B cell (primary cell): ENCODE measurements around the gene AEBP1. TPM values are rescaled to one million over a fixed set of nuclear protein-coding genes. Genes with fewer than 3 reads are reported as not detected.

Source experiments
- ATAC-seq: fragments of 200-7000 bp; cut with Tn5 transposase; one replicate; pipeline ENCODE4 v1.10.0; 2021; ENCODE audit warnings: low read depth, mild to moderate bottlenecking, moderate number of reproducible peaks, moderate library complexity
- CTCF ChIA-PET: fragments of 350-600 bp; sonication (Branson Sonifier 250); formaldehyde crosslinking; loops from one replicate; lab custom pipeline; 2021; ENCODE audit warnings: antibody characterized with exemption, inconsistent platforms; lab: Charles Lee
- POLR2A ChIA-PET: fragments of 350-600 bp; sonication (Branson Sonifier 250); formaldehyde crosslinking; loops from one replicate; lab custom pipeline; 2021; ENCODE audit warnings: antibody characterized with exemption; lab: Charles Lee
- DNase-seq: peaks from one replicate; pipeline ENCODE4 v3.0.0; 2013
- H2AFZ ChIP-seq: 2 replicates; pipeline ENCODE4 v1.6.1; 2012; ENCODE audit warnings: mild to moderate bottlenecking, low read depth, low read length; ENCODE audit not compliant: insufficient read depth, poor library complexity, severe bottlenecking
- H3K27ac ChIP-seq, 2 donors: 1 replicate in 1 of 2; 2 replicates in 1 of 2; pipeline ENCODE4 v1.5.1; 2012 to 2013; ENCODE audit warnings: low read length in 2 of 2, mild to moderate bottlenecking in 2 of 2, moderate library complexity in 1 of 2
- H3K27me3 ChIP-seq, 4 experiments: fragments of 200-600 bp in 1 of 4; sonication (generic) in 1 of 4; replicated peaks in 1 of 4; 1 replicate in 2 of 4; 2 replicates in 2 of 4; pipeline versions ENCODE4 v1.6.1 to v1.7.0; 2013 to 2016; ENCODE audit warnings: low read length in 3 of 4, mild to moderate bottlenecking in 2 of 4, mixed read lengths in 1 of 4, moderate library complexity in 1 of 4; ENCODE audit not compliant: insufficient read depth in 4 of 4, control insufficient read depth in 3 of 4; ENCODE audit errors: control extremely low read depth in 1 of 4
- H3K36me3 ChIP-seq, 2 experiments: replicated peaks in 1 of 2; 1 replicate in 1 of 2; 2 replicates in 1 of 2; pipeline versions ENCODE4 v1.6.1 to v1.7.1; 2013; ENCODE audit warnings: low read length in 1 of 2; ENCODE audit not compliant: insufficient read depth in 2 of 2, control insufficient read depth in 1 of 2; ENCODE audit errors: control extremely low read depth in 1 of 2, extremely low read depth in 1 of 2
- H3K4me1 ChIP-seq, 2 donors: fragments of 200-600 bp in 1 of 2; sonication (generic) in 1 of 2; 1 replicate in 1 of 2; 2 replicates in 1 of 2; pipeline versions ENCODE4 v1.5.1 to v1.6.1; 2013 to 2017; ENCODE audit warnings: low read length in 2 of 2; ENCODE audit not compliant: control insufficient read depth in 2 of 2, insufficient read depth in 2 of 2
- H3K4me2 ChIP-seq: replicated peaks from 2 replicates; pipeline ENCODE3; 2012; ENCODE audit warnings: mild to moderate bottlenecking, low read depth, low read length; ENCODE audit not compliant: poor library complexity, severe bottlenecking
- H3K4me3 ChIP-seq, 5 experiments: fragments of 200-600 bp in 1 of 5; sonication (generic) in 1 of 5; 1 replicate in 3 of 5; 2 replicates in 2 of 5; pipeline versions ENCODE4 v1.5.1 to v1.7.0; 2011 to 2016; ENCODE audit warnings: low read length in 4 of 5, mild to moderate bottlenecking in 4 of 5, low read depth in 2 of 5, control low read depth in 1 of 5, moderate library complexity in 1 of 5; ENCODE audit not compliant: insufficient read depth in 1 of 5; ENCODE audit errors: control extremely low read depth in 1 of 5, extremely low read depth in 1 of 5
- H3K79me2 ChIP-seq: fragments of 200-600 bp; sonication (generic); one replicate; pipeline ENCODE4 v1.6.0; 2016; ENCODE audit warnings: low read length; ENCODE audit not compliant: control insufficient read depth, insufficient read depth
- H3K9ac ChIP-seq: fragments of 200-600 bp; sonication (generic); 2 replicates; pipeline ENCODE4 v1.6.1; 2017; ENCODE audit warnings: mild to moderate bottlenecking, low read length, moderate library complexity
- H3K9me3 ChIP-seq, 3 donors: one replicate each; pipeline versions ENCODE4 v1.6.1 to v1.7.1; 2013; ENCODE audit warnings: low read length in 2 of 3; ENCODE audit not compliant: control insufficient read depth in 2 of 3, insufficient read depth in 1 of 3; ENCODE audit errors: control extremely low read depth in 1 of 3
- H4K20me1 ChIP-seq: 2 replicates; pipeline ENCODE4 v1.6.0; 2012; ENCODE audit warnings: mild to moderate bottlenecking, low read length; ENCODE audit not compliant: insufficient read depth, control insufficient read depth, poor library complexity, severe bottlenecking
- H3K27ac Mint-ChIP-seq: one replicate; pipeline ENCODE4 v1.8.0; 2021; ENCODE audit warnings: mixed read lengths
- H3K27me3 Mint-ChIP-seq: one replicate; pipeline ENCODE4 v1.8.0; 2021; ENCODE audit warnings: mixed read lengths
- H3K4me1 Mint-ChIP-seq: one replicate; pipeline ENCODE4 v1.8.0; 2021; ENCODE audit warnings: mixed read lengths
- H3K4me3 Mint-ChIP-seq: one replicate; pipeline ENCODE4 v1.8.0; 2021; ENCODE audit warnings: mixed read lengths
- H3K9me3 Mint-ChIP-seq: one replicate; pipeline ENCODE4 v1.8.0; 2022; ENCODE audit warnings: mixed read lengths; ENCODE audit not compliant: insufficient read depth
- CTCF ChIP-seq: fragments of 200-600 bp; IDR thresholded peaks from one replicate; pipeline ENCODE4 v1.8.0; 2022; ENCODE audit warnings: antibody characterized with exemption, mild to moderate bottlenecking
- EZH2 ChIP-seq: IDR thresholded peaks from 2 replicates; pipeline ENCODE4 v1.6.1; 2012; ENCODE audit warnings: borderline replicate concordance, low read depth, mild to moderate bottlenecking, moderate library complexity, low read length; ENCODE audit not compliant: insufficient read depth, poor library complexity, severe bottlenecking
- WGBS: methylation state at CpG from one replicate; pipeline ENCODE4 v1.1.5; 2013; ENCODE audit warnings: missing lambda C conversion rate; ENCODE audit not compliant: insufficient coverage; 5-methylcytosine and 5-hydroxymethylcytosine counted together
- intact Hi-C: fragments of 100-400 bp; cut with micrococcal nuclease; formaldehyde crosslinking; loops from one replicate; pipeline ENCODE4 v1.10.0; 2022
- polyA plus RNA-seq: library from polyadenylated mRNA; depleted of rRNA; stranded (reverse); fragments of >200 nt; gene quantifications from 2 replicates; pipeline ENCODE4 v1.2.3, GENCODE V29; 2012
- total RNA-seq, 2 donors: library from RNA; stranded (reverse); fragments of 120-200 nt in 1 of 2; gene quantifications; 1 replicate in 1 of 2; 2 replicates in 1 of 2; pipeline versions ENCODE4 v1.2.3 to v1.2.4, GENCODE V29; 2013 to 2022

Gene AEBP1
- total and polyA plus RNA-seq, 2 donors (not counting 1 experiment from before 2014, with no cell fraction given): 20.2 to 36.7 TPM

- no peak overlapping the region for H3K4me3 ChIP-seq
- H3K79me2 ChIP-seq: peaks cover 9% of the 10 kb centered on the region
- DNase-seq (no peak), ATAC-seq (no peak)
- no peak overlapping the region for H2AFZ ChIP-seq
- CTCF ChIA-PET: interaction anchor here (1.1 to 1.6 kb wide), 2 partner anchors 20 to 24 kb away, joined by 3 read pairs; partner anchors contain the start of gene POLD2
- TF ChIP-seq CTCF: no peak
- TF ChIP-seq EZH2: no peak
- Mint-ChIP-seq H3K4me3 (peak overlapping the region; percentile 70), H3K9me3 (no peaks in the 10 kb centered on the region), H3K4me1 (peaks cover 61% of the 10 kb centered on the region), H3K27me3 (no peaks in the 10 kb centered on the region), H3K27ac (peak overlapping the region; percentile 92)
- H3K27me3 ChIP-seq: peaks cover 0 to 11% (median 2%) of the 10 kb centered on the region in 4 experiments
- H3K9me3 ChIP-seq: peaks cover 0 to 3% (median 0%) of the 10 kb centered on the region in 3 donors
- H3K36me3 ChIP-seq: peaks cover 0 to 1% of the 10 kb centered on the region in 2 experiments
- intact Hi-C loops: no loop called here
- no peak overlapping the region for H3K9ac ChIP-seq
- POLR2A ChIA-PET: interaction anchor here (0.6 kb wide), 1 partner anchor 9 kb away, joined by 3 read pairs; no protein-coding TSS in a partner anchor
- peaks cover 41 to 73% of the 10 kb centered on the region in 2 donors for H3K4me1 ChIP-seq
- H3K27ac ChIP-seq: no peak overlapping the region
- no peaks in the 10 kb centered on the region for H4K20me1 ChIP-seq
- WGBS: 68% methylated on average over 8 of the region's 8 CpGs
- peak overlapping the region; percentile 99 for H3K4me2 ChIP-seq
Measured at GRCh38 chr7:44102846-44103565, 1.1 kb upstream of the AEBP1 start.

GRCh38 chr7:44103566-44103922 is 601 bp upstream of the AEBP1 start:
- no peak for ATAC-seq
- ChIA-PET CTCF (no interaction called here), POLR2A (no interaction called here)
- 72% methylated on average over 7 of the region's 8 CpGs for WGBS
- peak overlapping the region; percentile 92 for H3K27ac Mint-ChIP-seq
- no peak overlapping the region for H3K4me3 ChIP-seq
- peak overlapping the region; percentile 99 for H3K4me2 ChIP-seq
- H3K27me3 Mint-ChIP-seq: no peaks in the 10 kb centered on the region
- peaks cover 9% of the 10 kb centered on the region for H3K79me2 ChIP-seq
- H4K20me1 ChIP-seq: no peaks in the 10 kb centered on the region
- no peak for TF ChIP-seq CTCF
- TF ChIP-seq EZH2: no peak
- H3K36me3 ChIP-seq: peaks cover 0 to 6% of the 10 kb centered on the region in 2 experiments
- no peak overlapping the region for H3K9ac ChIP-seq
- no peak overlapping the region for H2AFZ ChIP-seq
- peaks cover 40 to 68% of the 10 kb centered on the region in 2 donors for H3K4me1 ChIP-seq
- H3K9me3 Mint-ChIP-seq: no peaks in the 10 kb centered on the region
- H3K4me1 Mint-ChIP-seq: peaks cover 57% of the 10 kb centered on the region
- peaks cover 0 to 11% (median 2%) of the 10 kb centered on the region in 4 experiments for H3K27me3 ChIP-seq
- no peak overlapping the region for H3K27ac ChIP-seq
- peak overlapping the region; percentile 70 for H3K4me3 Mint-ChIP-seq
- peaks cover 0 to 3% (median 0%) of the 10 kb centered on the region in 3 donors for H3K9me3 ChIP-seq
- intact Hi-C loops: no loop called here
- no peak for DNase-seq
